IMR-90 (cell line): ENCODE measurements around the gene NEURL4. TPM values are rescaled to one million over a fixed set of nuclear protein-coding genes. Genes with fewer than 3 reads are reported as not detected.

Experiments
- ATAC-seq: fragments of 200-7000 bp; cut with Tn5 transposase; 2 replicates; pipeline ENCODE4 v1.9.1; 2020; ENCODE audit warnings: low read depth, mild to moderate bottlenecking, moderate library complexity
- BruUV-seq: library from RNA; stranded (reverse); fragments of 400-500 nt; replicated peaks from 2 replicates; lab custom pipeline; 2021; lab: Mats Ljungman, UMichigan
- CTCF ChIA-PET: fragments of 300-600 bp; formaldehyde crosslinking; extraction: SDS; loops from one replicate; lab custom pipeline; 2021; ENCODE audit warnings: antibody characterized with exemption; lab: Yijun Ruan, JAX
- POLR2A ChIA-PET: fragments of 300-600 bp; sonication (Branson Sonifier 250); formaldehyde crosslinking; loops from one replicate; lab custom pipeline; 2022; ENCODE audit warnings: antibody characterized with exemption; ENCODE audit not compliant: unreplicated experiment; lab: Charles Lee
- DNase-seq: peaks from one replicate; pipeline ENCODE4 v3.0.0; 2013
- H2AFZ ChIP-seq: replicated peaks from 2 replicates; pipeline ENCODE3; 2013; ENCODE audit warnings: low read length, mild to moderate bottlenecking; ENCODE audit not compliant: poor library complexity
- H2AK5ac ChIP-seq: 2 replicates; pipeline ENCODE4 v1.6.1; 2013; ENCODE audit warnings: low read depth, low read length, inconsistent platforms
- H2AK9ac ChIP-seq: replicated peaks from 2 replicates; pipeline ENCODE3; 2013; ENCODE audit warnings: mild to moderate bottlenecking, low read depth, low read length, moderate library complexity; ENCODE audit not compliant: poor library complexity
- H2BK120ac ChIP-seq: 2 replicates; pipeline ENCODE4 v1.6.1; 2013; ENCODE audit warnings: low read depth, low read length, inconsistent platforms
- H2BK15ac ChIP-seq: 3 replicates; pipeline ENCODE4 v1.6.1; 2013; ENCODE audit warnings: low read depth, low read length, inconsistent platforms
- H2BK20ac ChIP-seq: 2 replicates; pipeline ENCODE4 v1.6.1; 2013; ENCODE audit warnings: low read depth, mild to moderate bottlenecking, inconsistent platforms, low read length, moderate library complexity
- H2BK5ac ChIP-seq: 2 replicates; pipeline ENCODE4 v1.6.1; 2013; ENCODE audit warnings: mild to moderate bottlenecking, low read depth, low read length, inconsistent platforms; ENCODE audit not compliant: poor library complexity, severe bottlenecking
- H3K14ac ChIP-seq: replicated peaks from 2 replicates; pipeline ENCODE4 v1.6.1; 2013; ENCODE audit warnings: low read depth, low read length, inconsistent platforms
- H3K18ac ChIP-seq: 2 replicates; pipeline ENCODE4 v1.6.1; 2013; ENCODE audit warnings: low read depth, low read length, control low read depth
- H3K23ac ChIP-seq: 2 replicates; pipeline ENCODE4 v1.6.1; 2013; ENCODE audit warnings: low read depth, low read length, inconsistent platforms
- H3K27ac ChIP-seq: 2 replicates; pipeline ENCODE4 v1.5.1; 2013; ENCODE audit warnings: mild to moderate bottlenecking, control low read depth, low read length; ENCODE audit not compliant: insufficient read depth
- H3K27me3 ChIP-seq: 2 replicates; pipeline ENCODE4 v1.6.1; 2013; ENCODE audit warnings: low read length; ENCODE audit not compliant: control insufficient read depth, insufficient read depth
- H3K36me3 ChIP-seq: 2 replicates; pipeline ENCODE4 v1.6.1; 2013; ENCODE audit warnings: low read length, mixed read lengths; ENCODE audit not compliant: control insufficient read depth, insufficient read depth
- H3K4ac ChIP-seq: 2 replicates; pipeline ENCODE4 v1.6.1; 2013; ENCODE audit warnings: low read depth, low read length, inconsistent platforms
- H3K4me1 ChIP-seq: 2 replicates; pipeline ENCODE4 v1.6.1; 2013; ENCODE audit warnings: low read length, mixed read lengths; ENCODE audit not compliant: control insufficient read depth, insufficient read depth
- H3K4me2 ChIP-seq: 2 replicates; pipeline ENCODE4 v1.6.1; 2013; ENCODE audit warnings: low read depth, mild to moderate bottlenecking, control low read depth, low read length, moderate library complexity
- H3K4me3 ChIP-seq: 2 replicates; pipeline ENCODE4 v1.5.1; 2013; ENCODE audit warnings: low read depth, mild to moderate bottlenecking, control low read depth, low read length, moderate library complexity; ENCODE audit not compliant: insufficient read depth
- H3K56ac ChIP-seq: 2 replicates; pipeline ENCODE4 v1.6.1; 2013; ENCODE audit warnings: low read length, inconsistent platforms; ENCODE audit not compliant: insufficient read depth; ENCODE audit errors: extremely low read depth
- H3K79me1 ChIP-seq, 2 experiments: 2 replicates each; pipeline ENCODE4 v1.6.1; 2013; ENCODE audit warnings: low read length in 2 of 2, inconsistent platforms in 1 of 2, low read depth in 1 of 2
- H3K9ac ChIP-seq: 2 replicates; pipeline ENCODE4 v1.6.1; 2013; ENCODE audit warnings: low read depth, low read length, control low read depth
- H3K9me1 ChIP-seq: 2 replicates; pipeline ENCODE4 v1.6.1; 2013; ENCODE audit warnings: low read length, inconsistent platforms; ENCODE audit not compliant: insufficient read depth
- H3K9me3 ChIP-seq: 2 replicates; pipeline ENCODE4 v1.6.1; 2013; ENCODE audit warnings: low read length; ENCODE audit not compliant: control insufficient read depth, insufficient read depth
- H4K20me1 ChIP-seq: 2 replicates; pipeline ENCODE4 v1.6.1; 2013; ENCODE audit warnings: low read length, inconsistent platforms; ENCODE audit not compliant: insufficient read depth
- H4K5ac ChIP-seq: 2 replicates; pipeline ENCODE4 v1.6.1; 2013; ENCODE audit warnings: mild to moderate bottlenecking, low read depth, low read length, control low read depth
- H4K8ac ChIP-seq, 2 experiments: 2 replicates each; pipeline ENCODE4 v1.6.1; 2013; ENCODE audit warnings: low read depth in 2 of 2, low read length in 2 of 2, control low read depth in 1 of 2, inconsistent platforms in 1 of 2
- H4K91ac ChIP-seq: 2 replicates; pipeline ENCODE4 v1.6.1; 2013; ENCODE audit warnings: low read depth, low read length, inconsistent platforms; ENCODE audit not compliant: insufficient read depth
- MXI1 ChIP-seq: IDR thresholded peaks from 2 replicates; pipeline ENCODE4 v1.6.1; 2012; ENCODE audit warnings: low read depth, mild to moderate bottlenecking, low read length, moderate library complexity, borderline replicate concordance
- POLR2A ChIP-seq: IDR thresholded peaks from 2 replicates; pipeline ENCODE4 v1.6.1; 2012; ENCODE audit warnings: mild to moderate bottlenecking, low read depth, low read length
- RAD21 ChIP-seq: IDR thresholded peaks from 2 replicates; pipeline ENCODE4 v1.6.1; 2012; ENCODE audit warnings: low read length, improper control_type of control experiment
- WGBS, 2 experiments: methylation state at CpG; one replicate each; pipeline versions ENCODE4 v1.1.5 to v1.1.7; 2013; ENCODE audit warnings: missing lambda C conversion rate in 2 of 2; ENCODE audit not compliant: insufficient read length in 1 of 2; ENCODE audit errors: extremely low coverage in 2 of 2; 5-methylcytosine and 5-hydroxymethylcytosine counted together
- dilution Hi-C: fragments of 300-500 bp; cut with HindIII; formaldehyde crosslinking; loops from one replicate; pipeline ENCODE4 v1.14.3; 2018; ENCODE audit warnings: low sequenced_read_pairs; ENCODE audit not compliant: unreplicated experiment
- in situ Hi-C: fragments of 300-500 bp; cut with MboI; formaldehyde crosslinking; loops from 3 replicates; pipeline ENCODE4 v1.14.3; 2019; ENCODE audit warnings: low sequenced_read_pairs, inconsistent platforms, mixed read lengths
- intact Hi-C: fragments of 100-400 bp; cut with micrococcal nuclease; formaldehyde crosslinking; loops from 2 replicates; pipeline ENCODE4 v1.10.0; 2022
- polyA plus RNA-seq, 3 experiments: library from polyadenylated mRNA; depleted of rRNA; stranded (reverse); fragments of >200 nt; gene quantifications; 2 replicates each; pipeline ENCODE4 v1.2.3, GENCODE V29; 2012; ENCODE audit warnings: low replicate concordance in 1 of 3
- total RNA-seq: library from RNA; depleted of rRNA; stranded (reverse); fragments of >200 nt; gene quantifications from 2 replicates; pipeline ENCODE4 v1.2.3, GENCODE V29; 2012

Gene NEURL4
- total and polyA plus RNA-seq, 2 of the 4 experiments (the other 2 are of a cell fraction): 8.4 to 23.3 TPM

GRCh38 chr17:7318121-7318860 is 10.8 kb downstream of the NEURL4 start:
- H4K91ac ChIP-seq: no peak overlapping the region
- TF ChIP-seq POLR2A: no peak
- no peak for TF ChIP-seq MXI1
- TF ChIP-seq RAD21: no peak
- dilution Hi-C loops (no loop called here), in situ Hi-C loops (no loop called here), intact Hi-C loops (no loop called here)
- no peak overlapping the region for H2AFZ ChIP-seq
- no peak overlapping the region for H2BK15ac ChIP-seq
- H3K79me1 ChIP-seq: peaks cover 9 to 21% of the 10 kb centered on the region in 2 experiments; a peak in 3 of 4 replicates
- no peak overlapping the region for H3K23ac ChIP-seq
- peaks cover 7% of the 10 kb centered on the region for H3K4me1 ChIP-seq
- no peak overlapping the region for H3K14ac ChIP-seq
- no peaks in the 10 kb centered on the region for H3K9me3 ChIP-seq
- H2BK5ac ChIP-seq: no peak overlapping the region
- no peak overlapping the region for H3K4me3 ChIP-seq
- H3K36me3 ChIP-seq: peaks cover 67% of the 10 kb centered on the region
- H3K4ac ChIP-seq: no peak overlapping the region
- H2AK9ac ChIP-seq: no peak overlapping the region
- 95% methylated on average over 9 of the region's 13 CpGs; no CpG with 5 or more reads in 1 of the 2 experiments for WGBS, 2 experiments
- no peak overlapping the region for H3K18ac ChIP-seq
- no peak overlapping the region for H3K27ac ChIP-seq
- no peak for DNase-seq
- H4K8ac ChIP-seq: no peak overlapping the region
- ChIA-PET POLR2A (no interaction called here), CTCF (no interaction called here)
- no TSS peak for BruUV-seq
- no peak overlapping the region for H2BK120ac ChIP-seq
- H2BK20ac ChIP-seq: no peak overlapping the region
- H3K56ac ChIP-seq: no peak overlapping the region
- H3K9ac ChIP-seq: no peak overlapping the region
- no peak overlapping the region for H4K5ac ChIP-seq
- no peaks in the 10 kb centered on the region for H3K27me3 ChIP-seq
- 0 out of 2 replicates have a peak, but pooled peaks cover 4% of the 10 kb centered on the region for H3K9me1 ChIP-seq
- H3K4me2 ChIP-seq: no peak overlapping the region
- H2AK5ac ChIP-seq: no peak overlapping the region
- ATAC-seq: no peak
- peaks cover 16% of the 10 kb centered on the region for H4K20me1 ChIP-seq
